Measurements from ENCODE around the gene DEAF1. TPM values are rescaled to one million over a fixed set of nuclear protein-coding genes. Genes with fewer than 3 reads are reported as not detected.

DEAF1 gene
- total RNA-seq, 4 donors from 2014 or later, result 20.3 to 29.0 (median 23.0) TPM

GRCh38 chr11:625636-626268, 69.3 kb downstream of the DEAF1 start:
- ATAC-seq (ENCODE audit: low FRiP score), result no peak

GRCh38 chr11:624705-625635, 70.1 kb downstream of the DEAF1 start, which contains the start of gene CDHR5:
Gene CDHR5 (minus strand): TSS chr11:624955. CDS start chr11:624902, 53 bp downstream.
- no peak for DNase-seq (ENCODE audit: low spot score)
- ATAC-seq (ENCODE audit: low FRiP score), result no peak
- no peak for TF ChIP-seq CTCF (IDR thresholded peaks at IDR 0.05)

More at GRCh38 chr11:625636-626268, 69.3 kb downstream of the DEAF1 start:
- TF ChIP-seq CTCF (IDR thresholded peaks at IDR 0.05), result no peak
- DNase-seq (ENCODE audit: low spot score), result no peak

- TF ChIP-seq CTCF (IDR thresholded peaks at IDR 0.05), result no peak
- ATAC-seq (ENCODE audit: low FRiP score) (no peak), DNase-seq (ENCODE audit: low spot score) (no peak)
Measured at GRCh38 chr11:623999-624704, 70.9 kb downstream of the DEAF1 start.

- DNase-seq (ENCODE audit: low spot score) (no peak), ATAC-seq (ENCODE audit: low FRiP score) (no peak)
- TF ChIP-seq CTCF (IDR thresholded peaks at IDR 0.05), result no peak
Measured at GRCh38 chr11:623349-623869, 71.6 kb downstream of the DEAF1 start.

GRCh38 chr11:621838-622237, 73.2 kb downstream of the DEAF1 start:
- no peak for TF ChIP-seq CTCF (IDR thresholded peaks at IDR 0.05)
- ATAC-seq (ENCODE audit: low FRiP score), result no peak
- no peak for DNase-seq (ENCODE audit: low spot score)

- TF ChIP-seq CTCF (IDR thresholded peaks at IDR 0.05), result no peak
- DNase-seq (ENCODE audit: low spot score), result no peak
- ATAC-seq (ENCODE audit: low FRiP score), result no peak
Measured at GRCh38 chr11:620935-621814, 73.8 kb downstream of the DEAF1 start.
